ENCODE results near the gene RNF133.

Gene RNF133

DNA sequence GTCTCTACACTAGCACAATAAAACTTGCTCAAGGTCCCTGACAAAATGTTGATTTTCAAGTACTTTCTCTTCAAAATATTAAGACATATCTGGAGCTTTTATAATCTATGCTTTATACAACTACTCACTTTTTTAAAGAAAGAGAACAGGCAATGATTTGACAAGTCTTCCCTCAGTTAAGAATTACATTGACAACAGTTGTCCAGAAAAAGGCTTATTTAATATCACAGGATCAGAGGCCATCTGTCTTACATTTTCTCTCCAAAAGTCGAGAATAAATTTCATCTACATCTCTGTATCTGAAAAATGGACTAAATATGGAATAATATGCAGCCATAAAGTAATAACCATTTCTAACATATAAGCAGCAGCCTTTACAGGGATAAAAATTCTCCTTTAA, 12.0 kb upstream of the RNF133 start:
- in situ Hi-C loops (cut with HindIII; ENCODE audit: low pct_unique_long_range_greater_than_20kb, low sequenced_read_pairs), result no loop called here
- TF ChIP-seq JUND (IDR thresholded peaks at IDR 0.05; ENCODE audit: low read depth), result no peak
- no peak for DNase-seq (ENCODE audit: low read depth in 1 of 2, low spot score in 1 of 2)

DNA sequence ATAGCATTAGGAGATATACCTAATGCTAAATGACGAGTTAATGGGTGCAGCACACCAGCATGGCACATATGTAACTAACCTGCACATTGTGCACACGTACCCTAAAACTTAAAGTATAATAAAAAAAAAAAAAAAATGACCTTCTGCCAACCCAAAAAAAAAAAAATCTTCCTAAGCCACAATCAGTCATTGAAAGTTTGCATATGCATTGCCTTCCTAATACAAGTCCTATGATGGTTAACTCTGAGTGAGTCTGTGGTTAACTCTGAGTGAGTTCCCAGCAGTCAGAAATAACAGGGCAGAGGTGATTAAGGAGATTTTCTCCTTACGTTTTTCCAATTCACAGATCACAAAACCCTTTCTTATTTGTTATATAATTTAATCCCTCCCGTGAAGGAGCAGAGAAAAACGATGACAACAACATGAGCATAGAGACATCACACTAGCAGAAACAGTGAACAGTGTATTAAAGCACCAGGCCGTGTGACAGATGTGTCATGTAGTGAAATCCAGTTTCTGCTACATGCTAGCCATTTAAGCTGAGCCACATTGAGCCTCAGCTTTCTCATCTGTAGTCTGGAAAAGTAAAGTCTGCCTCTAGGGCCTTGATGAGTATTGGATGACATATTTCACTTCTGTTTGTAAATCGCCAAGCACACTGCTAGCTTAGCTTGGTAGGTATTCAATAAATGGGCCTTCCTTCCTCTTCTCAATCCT, 11.2 kb upstream of the RNF133 start:
- no peak for TF ChIP-seq JUND (IDR thresholded peaks at IDR 0.05; ENCODE audit: low read depth)
- no peak for DNase-seq (ENCODE audit: low read depth in 1 of 2, low spot score in 1 of 2)
- in situ Hi-C loops (cut with HindIII; ENCODE audit: low pct_unique_long_range_greater_than_20kb, low sequenced_read_pairs), result no loop called here

GRCh38 chr7:122706836-122707235, 7.9 kb upstream of the RNF133 start:
- in situ Hi-C loops (cut with HindIII; ENCODE audit: low pct_unique_long_range_greater_than_20kb, low sequenced_read_pairs), result no loop called here
- TF ChIP-seq JUND (IDR thresholded peaks at IDR 0.05; ENCODE audit: low read depth), result no peak
- no peak for DNase-seq (ENCODE audit: low read depth in 1 of 2, low spot score in 1 of 2)

DNA sequence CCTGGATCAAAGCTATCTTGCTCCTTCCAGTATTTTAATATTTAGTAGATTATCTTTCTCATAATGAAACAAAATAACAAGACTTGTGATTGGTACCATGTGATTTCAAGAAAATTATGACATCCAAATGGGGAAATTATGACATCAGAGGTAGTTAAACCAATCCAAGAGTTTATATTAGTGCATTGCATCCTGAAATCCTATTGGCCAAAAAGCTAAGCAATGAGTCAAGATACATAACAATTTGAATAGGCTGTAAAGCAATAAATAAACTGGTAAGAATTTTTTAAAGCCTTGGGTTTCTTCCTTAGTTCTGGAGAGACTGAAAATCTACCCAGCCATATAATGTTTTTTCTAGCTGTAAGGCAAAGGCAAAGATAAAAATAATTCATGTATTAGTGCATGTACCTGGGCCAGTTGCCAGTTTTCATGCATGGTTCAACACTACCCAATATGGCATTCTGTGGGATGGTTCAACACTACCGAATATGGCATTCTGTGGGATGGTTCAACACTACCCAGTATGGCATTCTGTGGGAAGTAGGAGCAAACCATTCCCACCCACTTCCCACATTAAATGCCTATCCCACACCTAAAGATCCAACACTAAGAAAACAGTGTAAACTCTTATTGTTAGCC, 4.1 kb upstream of the RNF133 start, which contains the start of gene RNF148:
Gene RNF148 (minus strand): TSS at position 51 of the 639 bp plus-strand sequence. CDS start 172 bp downstream, outside the sequence.
- TF ChIP-seq JUND (IDR thresholded peaks at IDR 0.05; ENCODE audit: low read depth), result no peak
- no peak for DNase-seq (ENCODE audit: low read depth in 1 of 2, low spot score in 1 of 2)
- in situ Hi-C loops (cut with HindIII; ENCODE audit: low pct_unique_long_range_greater_than_20kb, low sequenced_read_pairs), result no loop called here

DNA sequence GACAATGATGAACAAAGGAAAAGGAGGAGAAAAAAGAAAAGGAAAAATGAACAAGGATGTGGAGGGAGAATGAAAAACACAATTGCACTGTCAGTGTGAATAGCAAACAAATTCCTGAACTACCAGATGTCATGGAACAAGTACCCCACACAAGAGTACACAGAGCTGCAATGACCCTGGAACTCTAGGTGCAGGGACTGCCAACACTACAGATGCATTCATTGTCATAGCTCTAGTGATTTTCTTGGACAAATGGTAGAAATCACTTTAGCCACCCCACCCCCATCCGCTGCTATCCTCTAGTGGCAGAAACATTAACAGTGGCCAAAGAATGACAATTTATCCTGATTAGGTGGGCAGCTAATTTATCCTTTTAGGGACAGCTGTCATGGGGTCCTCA, 3.1 kb downstream of the RNF133 start:
- DNase-seq (ENCODE audit: low read depth in 1 of 2, low spot score in 1 of 2), result no peak
- in situ Hi-C loops (cut with HindIII; ENCODE audit: low pct_unique_long_range_greater_than_20kb, low sequenced_read_pairs), result no loop called here
- no peak for TF ChIP-seq JUND (IDR thresholded peaks at IDR 0.05; ENCODE audit: low read depth)

- in situ Hi-C loops (cut with HindIII; ENCODE audit: low pct_unique_long_range_greater_than_20kb, low sequenced_read_pairs), result no loop called here
- DNase-seq (ENCODE audit: low read depth in 1 of 2, low spot score in 1 of 2), result no peak
- TF ChIP-seq JUND (IDR thresholded peaks at IDR 0.05; ENCODE audit: low read depth), result no peak
These were observed 4.2 kb downstream of the RNF133 start for GRCh38 chr7:122694697-122695096.

GRCh38 chr7:122692769-122693309, 6.1 kb downstream of the RNF133 start:
- DNase-seq (ENCODE audit: low read depth in 1 of 2, low spot score in 1 of 2), result no peak
- TF ChIP-seq JUND (IDR thresholded peaks at IDR 0.05; ENCODE audit: low read depth), result no peak
- in situ Hi-C loops (cut with HindIII; ENCODE audit: low pct_unique_long_range_greater_than_20kb, low sequenced_read_pairs), result no loop called here

- TF ChIP-seq JUND (IDR thresholded peaks at IDR 0.05; ENCODE audit: low read depth), result no peak
- no peak for DNase-seq (ENCODE audit: low read depth in 1 of 2, low spot score in 1 of 2)
- in situ Hi-C loops (cut with HindIII; ENCODE audit: low pct_unique_long_range_greater_than_20kb, low sequenced_read_pairs), result no loop called here
These were observed 7.2 kb downstream of the RNF133 start for GRCh38 chr7:122691569-122692235.

DNA sequence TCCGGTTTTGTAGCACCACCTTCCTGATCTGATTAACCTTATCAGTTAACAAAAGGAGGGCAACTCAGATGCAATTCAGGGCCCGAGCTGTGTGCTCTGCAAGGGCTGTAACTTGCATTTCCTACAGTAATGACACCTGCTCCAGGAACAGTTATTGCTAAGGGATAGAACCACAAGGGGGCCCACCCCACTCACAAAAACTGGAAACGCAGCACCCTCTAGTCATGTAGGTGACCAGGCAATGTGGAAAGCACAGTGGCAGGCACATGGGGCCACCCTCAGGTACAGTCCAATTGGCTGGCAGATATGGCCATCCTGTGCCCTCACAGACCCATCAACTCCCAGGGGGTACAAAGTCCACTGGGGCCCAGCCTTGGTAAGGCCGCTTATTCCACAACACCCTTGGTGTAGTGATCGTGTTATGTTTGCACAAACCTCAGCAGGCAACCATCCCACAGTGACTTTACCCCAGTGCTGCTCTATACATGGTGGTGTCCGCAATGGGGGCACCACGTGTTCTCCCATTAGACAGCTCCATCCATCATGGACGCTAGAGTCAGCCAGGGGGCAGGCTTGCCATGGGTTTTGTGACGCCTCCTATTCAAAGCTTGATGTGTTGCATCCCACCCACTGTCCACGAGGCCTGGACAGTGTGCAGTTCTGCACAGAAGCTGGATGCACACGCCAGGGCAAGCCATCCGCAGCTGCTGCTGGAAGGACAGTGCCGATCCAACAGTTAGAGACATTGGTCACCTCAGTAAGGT, 9.4 kb downstream of the RNF133 start:
- TF ChIP-seq JUND (IDR thresholded peaks at IDR 0.05; ENCODE audit: low read depth), result no peak
- no peak for DNase-seq (ENCODE audit: low read depth in 1 of 2, low spot score in 1 of 2)
- in situ Hi-C loops (cut with HindIII; ENCODE audit: low pct_unique_long_range_greater_than_20kb, low sequenced_read_pairs), result no loop called here

DNA sequence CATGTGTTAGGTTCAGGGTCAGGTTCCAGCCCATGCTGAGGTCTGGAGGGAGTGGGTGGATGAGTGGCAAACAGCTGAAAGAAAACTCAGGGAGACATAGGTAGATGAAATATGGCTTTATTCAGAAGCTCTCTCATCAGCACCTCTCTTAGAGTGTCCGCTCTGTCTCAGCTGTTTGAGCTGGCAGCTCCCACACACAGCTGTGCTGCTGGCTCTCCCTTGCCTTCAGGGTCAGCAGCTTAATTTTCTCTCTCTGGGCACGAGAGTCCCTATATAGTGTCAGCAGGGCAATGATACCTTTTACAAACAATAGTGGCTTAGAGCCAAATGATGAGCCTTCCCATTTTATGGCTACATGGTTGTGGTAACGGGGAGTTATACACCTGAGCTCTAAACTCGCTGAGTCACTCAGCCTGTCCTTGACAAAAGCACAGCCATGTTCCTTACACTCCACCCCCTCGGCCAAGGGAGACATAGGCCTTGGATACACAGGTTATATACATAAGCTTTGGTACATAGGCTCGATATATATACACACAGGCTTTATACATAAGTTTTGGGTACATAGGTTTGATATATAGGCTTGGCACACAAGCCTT, 10.4 kb downstream of the RNF133 start:
- DNase-seq (ENCODE audit: low read depth in 1 of 2, low spot score in 1 of 2), result no peak
- in situ Hi-C loops (cut with HindIII; ENCODE audit: low pct_unique_long_range_greater_than_20kb, low sequenced_read_pairs), result no loop called here
- TF ChIP-seq JUND (IDR thresholded peaks at IDR 0.05; ENCODE audit: low read depth), result no peak

- no peak for TF ChIP-seq JUND (IDR thresholded peaks at IDR 0.05; ENCODE audit: low read depth)
- DNase-seq (ENCODE audit: low read depth in 1 of 2, low spot score in 1 of 2), result no peak
- in situ Hi-C loops (cut with HindIII; ENCODE audit: low pct_unique_long_range_greater_than_20kb, low sequenced_read_pairs), result no loop called here
These were observed 12.5 kb downstream of the RNF133 start for GRCh38 chr7:122686360-122686878.

DNA sequence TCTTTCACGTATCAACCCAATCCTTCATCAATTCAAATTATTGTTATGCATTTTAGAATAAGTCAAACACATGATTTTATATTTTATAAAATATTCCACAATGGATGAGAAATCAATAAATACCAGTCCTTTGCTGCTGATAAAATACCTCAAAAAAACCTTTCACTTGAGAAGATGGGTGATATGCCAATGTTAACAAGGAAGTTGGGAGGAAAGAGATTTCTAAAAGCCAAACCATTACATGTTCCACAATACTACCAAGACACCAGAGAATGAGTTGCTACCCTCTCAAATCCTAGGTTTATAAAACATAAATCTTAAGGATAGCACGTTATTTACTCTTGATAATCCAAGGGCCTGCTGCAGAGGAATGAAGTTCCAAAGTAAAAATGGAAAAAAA, 14.4 kb downstream of the RNF133 start:
- DNase-seq (ENCODE audit: low read depth in 1 of 2, low spot score in 1 of 2), result no peak
- no peak for TF ChIP-seq JUND (IDR thresholded peaks at IDR 0.05; ENCODE audit: low read depth)

More for the DNA sequence above, 14.4 kb downstream of the RNF133 start:
- in situ Hi-C loops (cut with HindIII; ENCODE audit: low pct_unique_long_range_greater_than_20kb, low sequenced_read_pairs), result no loop called here
